HEK293T (cell line): ENCODE measurements around the gene DVL1.

Experiments used
- CTCF ChIA-PET: fragments of 350-600 bp; formaldehyde crosslinking; extraction: SDS; loops from one replicate; lab custom pipeline; 2021; ENCODE audit warnings: antibody characterized with exemption, inconsistent platforms; lab: Yijun Ruan, JAX
- POLR2A ChIA-PET: fragments of 350-600 bp; formaldehyde crosslinking; extraction: SDS; loops from one replicate; lab custom pipeline; 2020; ENCODE audit warnings: antibody characterized with exemption, inconsistent platforms; lab: Yijun Ruan, JAX
- DNase-seq: peaks from one replicate; pipeline ENCODE4 v3.0.0; 2012; ENCODE audit warnings: mixed read lengths; ENCODE audit errors: extremely low spot score
- ARNT ChIP-seq: fragments of 450-650 bp; IDR thresholded peaks from 2 replicates; pipeline ENCODE4 v1.6.1; 2017; ENCODE audit warnings: mild to moderate bottlenecking
- BHLHE40 ChIP-seq: fragments of 450-650 bp; IDR thresholded peaks from 2 replicates; pipeline ENCODE4 v1.6.1; 2016; ENCODE audit warnings: mild to moderate bottlenecking, moderate library complexity, borderline replicate concordance
- CTBP1 ChIP-seq: fragments of 450-650 bp; IDR thresholded peaks from 2 replicates; pipeline ENCODE4 v1.6.1; 2016; ENCODE audit warnings: borderline replicate concordance
- ELF4 ChIP-seq: fragments of 450-650 bp; IDR thresholded peaks from 2 replicates; pipeline ENCODE4 v1.6.1; 2017; ENCODE audit warnings: antibody characterized with exemption
- FOXA1 ChIP-seq: fragments of 450-650 bp; IDR thresholded peaks from 2 replicates; pipeline ENCODE4 v1.6.1; 2016; ENCODE audit warnings: mild to moderate bottlenecking
- FOXK2 ChIP-seq: fragments of 450-650 bp; IDR thresholded peaks from 2 replicates; pipeline ENCODE4 v1.6.1; 2016; ENCODE audit warnings: mild to moderate bottlenecking
- FOXM1 ChIP-seq: fragments of 450-650 bp; IDR thresholded peaks from 2 replicates; pipeline ENCODE4 v1.6.1; 2017; ENCODE audit warnings: mild to moderate bottlenecking, borderline replicate concordance
- HDGF ChIP-seq: fragments of 450-650 bp; IDR thresholded peaks from 2 replicates; pipeline ENCODE4 v1.6.1; 2017; ENCODE audit warnings: antibody characterized with exemption, borderline replicate concordance
- L3MBTL2 ChIP-seq: fragments of 450-650 bp; conservative IDR thresholded peaks from 2 replicates; pipeline ENCODE4 v1.6.1; 2016; ENCODE audit warnings: mild to moderate bottlenecking
- LEF1 ChIP-seq: fragments of 450-650 bp; IDR thresholded peaks from 2 replicates; pipeline ENCODE4 v1.6.1; 2017; ENCODE audit warnings: mild to moderate bottlenecking, borderline replicate concordance
- NFRKB ChIP-seq: fragments of 450-650 bp; IDR thresholded peaks from 2 replicates; pipeline ENCODE4 v1.6.1; 2016; ENCODE audit warnings: mild to moderate bottlenecking, moderate library complexity
- PKNOX1 ChIP-seq: fragments of 450-650 bp; IDR thresholded peaks from 2 replicates; pipeline ENCODE4 v1.6.1; 2016
- SP1 ChIP-seq: fragments of 450-650 bp; IDR thresholded peaks from 2 replicates; pipeline ENCODE4 v1.6.1; 2017
- SUZ12 ChIP-seq: fragments of 450-650 bp; IDR thresholded peaks from 2 replicates; pipeline ENCODE4 v1.6.1; 2016; ENCODE audit warnings: mild to moderate bottlenecking
- TARDBP ChIP-seq: fragments of 450-650 bp; IDR thresholded peaks from 2 replicates; pipeline ENCODE4 v1.6.1; 2016
- ZNF384 ChIP-seq: fragments of 450-650 bp; IDR thresholded peaks from 2 replicates; pipeline ENCODE4 v1.6.1; 2016

DVL1 gene

GRCh38 chr1:1336446-1336845 is 12.8 kb downstream of the DVL1 start:
- DNase-seq: no peak

GRCh38 chr1:1335792-1336248 is 13.4 kb downstream of the DVL1 start:
- TF ChIP-seq HDGF (no peak), ELF4 (no peak), L3MBTL2 (no peak), FOXM1 (no peak), SUZ12 (no peak), FOXA1 (no peak), PKNOX1 (no peak), TARDBP (no peak), BHLHE40 (no peak), SP1 (no peak)
- no peak for DNase-seq
- POLR2A ChIA-PET: interaction anchor here (0.9 to 1.2 kb wide), 2 partner anchors 12 kb away, joined by 4 to 5 read pairs; no protein-coding TSS in a partner anchor
- CTCF ChIA-PET: interaction anchor here (0.6 kb wide), 1 partner anchor 15 kb away, joined by 3 read pairs; no protein-coding TSS in a partner anchor

More at GRCh38 chr1:1336446-1336845, 12.8 kb downstream of the DVL1 start:
- CTCF ChIA-PET: no interaction called here
- TF ChIP-seq TARDBP (no peak), BHLHE40 (no peak), CTBP1 (no peak), FOXK2 (no peak), SP1 (no peak), PKNOX1 (no peak), ELF4 (no peak), HDGF (no peak), FOXM1 (no peak), SUZ12 (no peak), LEF1 (no peak), NFRKB (no peak)
- POLR2A ChIA-PET: interaction anchor here (0.9 kb wide), 1 partner anchor 11 kb away, joined by 4 read pairs; no protein-coding TSS in a partner anchor

GRCh38 chr1:1335283-1335682 is 13.9 kb downstream of the DVL1 start:
- TF ChIP-seq HDGF: no peak
- no peak for TF ChIP-seq FOXM1
- no peak for TF ChIP-seq TARDBP
- no peak for TF ChIP-seq ZNF384
- no peak for TF ChIP-seq LEF1
- no peak for TF ChIP-seq PKNOX1
- no peak for TF ChIP-seq ELF4
- no peak for TF ChIP-seq SP1
- TF ChIP-seq ARNT: no peak
- no peak for TF ChIP-seq SUZ12
- no peak for TF ChIP-seq BHLHE40
- no peak for TF ChIP-seq FOXK2
- no peak for TF ChIP-seq L3MBTL2
- no peak for DNase-seq
- ChIA-PET CTCF (interaction anchor here (0.6 to 0.7 kb wide), 2 partner anchors 14 to 213 kb away, joined by 3 read pairs; no protein-coding TSS in a partner anchor), POLR2A (interaction anchor here (1.2 kb wide), 1 partner anchor 13 kb away, joined by 5 read pairs; no protein-coding TSS in a partner anchor)

GRCh38 chr1:1334835-1335234 is 14.4 kb downstream of the DVL1 start:
- CTCF ChIA-PET: interaction anchor here (0.7 kb wide), 1 partner anchor 214 kb away, joined by 3 read pairs; no protein-coding TSS in a partner anchor

GRCh38 chr1:1333551-1334241 is 15.5 kb downstream of the DVL1 start:
- POLR2A ChIA-PET: no interaction called here
- no peak for TF ChIP-seq SUZ12
- TF ChIP-seq FOXM1: no peak
- TF ChIP-seq ZNF384: no peak
- TF ChIP-seq SP1: no peak
- no peak for TF ChIP-seq LEF1
- no peak for TF ChIP-seq TARDBP
- TF ChIP-seq HDGF: no peak
- no peak for TF ChIP-seq L3MBTL2
- no peak for TF ChIP-seq CTBP1
- no peak for TF ChIP-seq PKNOX1
- no peak for TF ChIP-seq FOXK2
- TF ChIP-seq ELF4: no peak
- TF ChIP-seq NFRKB: no peak
- TF ChIP-seq BHLHE40: no peak
- CTCF ChIA-PET: no interaction called here
- DNase-seq: no peak

More at GRCh38 chr1:1334835-1335234, 14.4 kb downstream of the DVL1 start:
- no peak for DNase-seq
- POLR2A ChIA-PET: interaction anchor here (1.2 kb wide), 1 partner anchor 13 kb away, joined by 5 read pairs; no protein-coding TSS in a partner anchor
- no peak for TF ChIP-seq ELF4
- no peak for TF ChIP-seq FOXM1
- no peak for TF ChIP-seq FOXA1
- no peak for TF ChIP-seq TARDBP
- no peak for TF ChIP-seq BHLHE40
- no peak for TF ChIP-seq SP1
- no peak for TF ChIP-seq CTBP1
